Hepatocyte (in vitro differentiated cells): ENCODE results near the gene SLC30A9.

Source experiments
- EZH2 ChIP-seq: fragments of 200-600 bp; sonication (generic); IDR thresholded peaks from 2 replicates; pipeline ENCODE4 v1.6.1; 2016; ENCODE audit warnings: antibody characterized with exemption, mild to moderate bottlenecking, borderline replicate concordance
- EZH2phosphoT487 ChIP-seq: fragments of 200-600 bp; sonication (generic); IDR thresholded peaks from one replicate; pipeline ENCODE4 v1.6.1; 2018; ENCODE audit warnings: antibody characterized with exemption, mild to moderate bottlenecking, low read depth, moderate library complexity; ENCODE audit not compliant: unreplicated experiment, severe bottlenecking
- TF ChIP-seq, protein P1 (sequence below): fragments of 200-600 bp; sonication (generic); IDR thresholded peaks from 2 replicates; pipeline ENCODE4 v1.5.1; 2016; ENCODE audit warnings: antibody characterized with exemption, mild to moderate bottlenecking; ENCODE audit not compliant: poor library complexity

DNA sequence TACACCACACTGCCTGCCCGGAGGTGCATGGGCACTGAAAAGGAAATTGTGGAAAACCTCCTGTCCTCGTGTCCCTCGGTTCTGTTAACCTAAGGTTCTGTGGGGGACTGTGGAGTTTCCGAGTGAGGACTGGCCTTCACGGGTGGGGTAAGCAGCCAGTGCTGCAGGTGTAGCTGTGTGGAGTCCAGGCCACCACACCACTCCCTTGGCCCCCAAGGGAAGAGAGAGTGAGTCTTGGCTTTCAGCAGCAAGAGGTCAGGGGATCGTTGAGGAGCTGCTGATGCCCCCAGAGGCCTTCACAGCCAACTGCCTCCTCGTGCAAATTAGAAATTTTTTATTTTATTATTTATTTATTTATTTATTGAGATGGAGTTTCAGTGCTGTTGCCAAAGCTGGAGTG is 141.8 kb downstream of the SLC30A9 start:
- TF ChIP-seq EZH2 (no peak), EZH2phosphoT487 (no peak)
- TF ChIP-seq, protein P1, sequence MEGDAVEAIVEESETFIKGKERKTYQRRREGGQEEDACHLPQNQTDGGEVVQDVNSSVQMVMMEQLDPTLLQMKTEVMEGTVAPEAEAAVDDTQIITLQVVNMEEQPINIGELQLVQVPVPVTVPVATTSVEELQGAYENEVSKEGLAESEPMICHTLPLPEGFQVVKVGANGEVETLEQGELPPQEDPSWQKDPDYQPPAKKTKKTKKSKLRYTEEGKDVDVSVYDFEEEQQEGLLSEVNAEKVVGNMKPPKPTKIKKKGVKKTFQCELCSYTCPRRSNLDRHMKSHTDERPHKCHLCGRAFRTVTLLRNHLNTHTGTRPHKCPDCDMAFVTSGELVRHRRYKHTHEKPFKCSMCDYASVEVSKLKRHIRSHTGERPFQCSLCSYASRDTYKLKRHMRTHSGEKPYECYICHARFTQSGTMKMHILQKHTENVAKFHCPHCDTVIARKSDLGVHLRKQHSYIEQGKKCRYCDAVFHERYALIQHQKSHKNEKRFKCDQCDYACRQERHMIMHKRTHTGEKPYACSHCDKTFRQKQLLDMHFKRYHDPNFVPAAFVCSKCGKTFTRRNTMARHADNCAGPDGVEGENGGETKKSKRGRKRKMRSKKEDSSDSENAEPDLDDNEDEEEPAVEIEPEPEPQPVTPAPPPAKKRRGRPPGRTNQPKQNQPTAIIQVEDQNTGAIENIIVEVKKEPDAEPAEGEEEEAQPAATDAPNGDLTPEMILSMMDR, result no peak
